ENCODE results near the gene HSD17B12. TPM values are rescaled to one million over a fixed set of nuclear protein-coding genes. Genes with fewer than 3 reads are reported as not detected.

The HSD17B12 gene
- total and polyA plus RNA-seq, 2 experiments from 2014 or later: 128 to 168 TPM

- no peak overlapping the region for H3K27ac ChIP-seq (ENCODE audit: low read depth)
- H3K4me2 ChIP-seq: no peak overlapping the region
- H3K27me3 ChIP-seq (ENCODE audit: insufficient read depth): no peaks in the 10 kb centered on the region
- Mint-ChIP-seq H3K36me3 (ENCODE audit: low read depth) (peaks cover 4% of the 10 kb centered on the region; the same call in 2 of the 3 replicates), H3K27me3 (ENCODE audit: insufficient read depth, low read depth, poor library complexity) (no peaks in the 10 kb centered on the region), H3K4me3 (no peak overlapping the region), H3K9me3 (no peaks in the 10 kb centered on the region), H3K4me1 (no peaks in the 10 kb centered on the region), H3K27ac (no peak overlapping the region)
- H4K20me1 ChIP-seq (replicated peaks; ENCODE audit: insufficient read depth): peaks cover 6% of the 10 kb centered on the region
- no peaks in the 10 kb centered on the region for H3F3A ChIP-seq (replicated peaks; ENCODE audit: low read depth)
- H2AFZ ChIP-seq: no peak overlapping the region
- H3K79me2 ChIP-seq (replicated peaks; ENCODE audit: insufficient read depth): peaks cover 27% of the 10 kb centered on the region
- no peaks in the 10 kb centered on the region for H3K9me2 ChIP-seq (ENCODE audit: insufficient read depth)
- H3K4me3 ChIP-seq: no peak overlapping the region
- ATAC-seq (no peak), DNase-seq (ENCODE audit: low spot score) (no peak)
- no peaks in the 10 kb centered on the region for H3K36me3 ChIP-seq (ENCODE audit: insufficient read depth)
- no peak for TF ChIP-seq STAT1 (IDR thresholded peaks at IDR 0.05; ENCODE audit: unreplicated experiment)
- no peak for TF ChIP-seq JUNB (IDR thresholded peaks at IDR 0.05; ENCODE audit: unreplicated experiment)
- no peak for TF ChIP-seq EZH2 (IDR thresholded peaks at IDR 0.05; ENCODE audit: low read depth, unreplicated experiment)
- no peak for TF ChIP-seq NANOG (IDR thresholded peaks at IDR 0.05; ENCODE audit: borderline replicate concordance)
- TF ChIP-seq REST (IDR thresholded peaks at IDR 0.05; ENCODE audit: unreplicated experiment): no peak
- TF ChIP-seq ZNF114 (CRISPR knock-in tag; IDR thresholded peaks at IDR 0.05): no peak
- no peak for TF ChIP-seq EZH2phosphoT487 (IDR thresholded peaks at IDR 0.05; ENCODE audit: unreplicated experiment)
- no peak for TF ChIP-seq ZNF462 (CRISPR knock-in tag; IDR thresholded peaks at IDR 0.05)
- TF ChIP-seq ZNF331 (CRISPR knock-in tag; IDR thresholded peaks at IDR 0.05; ENCODE audit: low read depth): no peak
- TF ChIP-seq CTCF (conservative IDR thresholded peaks at IDR 0.05; ENCODE audit: low read depth in 2 of 2): no peak
- no peak for TF ChIP-seq ETS1 (IDR thresholded peaks at IDR 0.05)
- no peak for TF ChIP-seq CREB1 (CRISPR knock-in tag; IDR thresholded peaks at IDR 0.05; ENCODE audit: low read depth)
- TF ChIP-seq POLR2AphosphoS5 (IDR thresholded peaks at IDR 0.05; ENCODE audit: low read depth): no peak
- H3K4me1 ChIP-seq (ENCODE audit: insufficient read depth): no peaks in the 10 kb centered on the region
These were observed 109.9 kb downstream of the HSD17B12 start for GRCh38 chr11:43790444-43790794.

Data from GM23338 (cell line).